Keratinocyte (primary cell): ENCODE results near the gene RNPEPL1.

Experiments used
- EZH2 ChIP-seq: IDR thresholded peaks from one replicate; pipeline ENCODE4 v1.6.1; 2012; ENCODE audit warnings: inconsistent platforms, mild to moderate bottlenecking, low read length, moderate library complexity
- TF ChIP-seq, protein P1 (sequence below), 3 experiments: IDR thresholded peaks in 1 of 3; conservative IDR thresholded peaks in 1 of 3; optimal IDR thresholded peaks in 1 of 3; 2 replicates in 2 of 3; 3 replicates in 1 of 3; pipeline versions ENCODE3 to v1.5.1; 2011; ENCODE audit warnings: low read length in 3 of 3, mild to moderate bottlenecking in 3 of 3, moderate library complexity in 2 of 3, control low read depth in 1 of 3, inconsistent platforms in 1 of 3; ENCODE audit not compliant: insufficient read depth in 2 of 3; ENCODE audit errors: extremely low read depth in 1 of 3

DNA sequence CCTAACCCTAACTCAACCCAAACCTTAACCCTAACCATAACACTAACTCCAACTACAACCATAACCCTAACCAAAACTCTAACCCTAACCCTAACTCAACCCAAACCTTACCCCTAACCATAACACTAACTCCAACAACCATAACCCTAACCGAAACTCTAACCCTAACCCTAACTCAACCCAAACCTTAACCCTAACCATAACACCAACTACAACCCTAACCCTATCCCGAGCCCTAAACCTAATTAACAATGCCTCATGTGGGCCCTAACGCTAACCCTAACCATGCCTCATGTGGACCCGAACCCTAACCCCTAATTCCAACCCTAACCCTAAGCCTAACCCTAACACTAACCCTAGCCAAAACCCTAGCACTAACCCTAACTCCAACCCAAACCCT lies 45.5 kb downstream of the RNPEPL1 start:
- TF ChIP-seq, protein P1, sequence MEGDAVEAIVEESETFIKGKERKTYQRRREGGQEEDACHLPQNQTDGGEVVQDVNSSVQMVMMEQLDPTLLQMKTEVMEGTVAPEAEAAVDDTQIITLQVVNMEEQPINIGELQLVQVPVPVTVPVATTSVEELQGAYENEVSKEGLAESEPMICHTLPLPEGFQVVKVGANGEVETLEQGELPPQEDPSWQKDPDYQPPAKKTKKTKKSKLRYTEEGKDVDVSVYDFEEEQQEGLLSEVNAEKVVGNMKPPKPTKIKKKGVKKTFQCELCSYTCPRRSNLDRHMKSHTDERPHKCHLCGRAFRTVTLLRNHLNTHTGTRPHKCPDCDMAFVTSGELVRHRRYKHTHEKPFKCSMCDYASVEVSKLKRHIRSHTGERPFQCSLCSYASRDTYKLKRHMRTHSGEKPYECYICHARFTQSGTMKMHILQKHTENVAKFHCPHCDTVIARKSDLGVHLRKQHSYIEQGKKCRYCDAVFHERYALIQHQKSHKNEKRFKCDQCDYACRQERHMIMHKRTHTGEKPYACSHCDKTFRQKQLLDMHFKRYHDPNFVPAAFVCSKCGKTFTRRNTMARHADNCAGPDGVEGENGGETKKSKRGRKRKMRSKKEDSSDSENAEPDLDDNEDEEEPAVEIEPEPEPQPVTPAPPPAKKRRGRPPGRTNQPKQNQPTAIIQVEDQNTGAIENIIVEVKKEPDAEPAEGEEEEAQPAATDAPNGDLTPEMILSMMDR (optimal IDR thresholded peaks at IDR 0.05 in 1 of 3, IDR thresholded peaks at IDR 0.05 in 1 of 3, conservative IDR thresholded peaks at IDR 0.05 in 1 of 3; ENCODE audit: extremely low read depth in 1 of 3, insufficient read depth in 2 of 3, low read length in 3 of 3): no peak
- TF ChIP-seq EZH2: no peak
